ENCODE results near the gene JMY.

Gene JMY

DNA sequence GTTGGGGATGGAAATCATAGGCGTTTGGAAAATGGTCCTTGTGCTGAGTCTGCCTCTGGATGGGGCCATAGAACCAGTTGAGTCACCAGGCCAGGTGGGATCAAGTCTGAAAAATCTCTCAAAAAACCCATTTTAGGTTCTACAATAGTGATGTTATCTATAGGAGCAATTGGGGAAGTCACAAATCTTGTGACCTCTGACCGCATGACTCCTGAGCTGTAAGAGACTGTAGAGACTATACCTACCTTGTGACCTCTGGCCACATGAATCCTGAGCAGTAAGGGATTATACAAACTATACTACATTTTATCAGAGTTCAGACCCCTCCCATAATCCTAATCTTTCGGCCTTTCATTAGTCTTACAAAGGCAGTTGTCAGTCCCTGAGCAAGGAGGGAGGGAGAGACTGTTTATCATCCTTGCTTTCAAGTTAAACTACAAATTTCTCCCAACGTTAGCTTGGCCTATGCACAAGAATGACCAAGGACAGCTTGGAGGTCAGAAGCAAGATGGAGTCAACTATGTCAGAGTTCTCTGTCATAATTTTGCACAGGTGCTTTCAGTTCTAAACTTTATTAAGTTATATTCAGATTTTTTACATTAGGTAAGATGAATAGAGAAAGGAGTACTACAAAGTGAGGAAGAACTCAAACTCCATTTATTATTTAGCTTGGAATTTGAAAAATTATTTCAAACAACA lies 11.5 kb upstream of the JMY start:
- TF ChIP-seq, protein P1, sequence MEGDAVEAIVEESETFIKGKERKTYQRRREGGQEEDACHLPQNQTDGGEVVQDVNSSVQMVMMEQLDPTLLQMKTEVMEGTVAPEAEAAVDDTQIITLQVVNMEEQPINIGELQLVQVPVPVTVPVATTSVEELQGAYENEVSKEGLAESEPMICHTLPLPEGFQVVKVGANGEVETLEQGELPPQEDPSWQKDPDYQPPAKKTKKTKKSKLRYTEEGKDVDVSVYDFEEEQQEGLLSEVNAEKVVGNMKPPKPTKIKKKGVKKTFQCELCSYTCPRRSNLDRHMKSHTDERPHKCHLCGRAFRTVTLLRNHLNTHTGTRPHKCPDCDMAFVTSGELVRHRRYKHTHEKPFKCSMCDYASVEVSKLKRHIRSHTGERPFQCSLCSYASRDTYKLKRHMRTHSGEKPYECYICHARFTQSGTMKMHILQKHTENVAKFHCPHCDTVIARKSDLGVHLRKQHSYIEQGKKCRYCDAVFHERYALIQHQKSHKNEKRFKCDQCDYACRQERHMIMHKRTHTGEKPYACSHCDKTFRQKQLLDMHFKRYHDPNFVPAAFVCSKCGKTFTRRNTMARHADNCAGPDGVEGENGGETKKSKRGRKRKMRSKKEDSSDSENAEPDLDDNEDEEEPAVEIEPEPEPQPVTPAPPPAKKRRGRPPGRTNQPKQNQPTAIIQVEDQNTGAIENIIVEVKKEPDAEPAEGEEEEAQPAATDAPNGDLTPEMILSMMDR (conservative IDR thresholded peaks at IDR 0.05) = no peak
- TF ChIP-seq ZFX (IDR thresholded peaks at IDR 0.05) = no peak
- no peak overlapping the region for H3K27ac ChIP-seq

DNA sequence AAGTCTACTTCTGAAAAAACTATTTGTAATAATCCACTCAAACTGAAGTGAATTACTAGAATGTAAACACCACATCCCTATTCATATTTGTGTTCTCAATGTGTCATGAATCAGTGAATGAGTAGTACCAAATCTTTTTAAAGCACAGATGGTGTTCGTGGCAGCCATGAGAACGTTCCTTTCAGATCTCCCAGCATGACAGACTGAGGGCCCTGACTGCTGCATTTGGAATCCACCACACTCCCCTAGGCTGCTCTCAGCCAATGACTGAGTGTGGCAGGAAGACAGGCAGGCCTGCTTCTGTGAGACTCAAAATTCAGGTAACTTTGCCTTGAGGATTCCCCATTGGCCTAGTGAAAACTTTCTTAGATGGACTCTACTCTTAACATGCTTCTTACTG lies 10.9 kb upstream of the JMY start:
- H3K27ac ChIP-seq = no peak overlapping the region
- TF ChIP-seq ZFX (IDR thresholded peaks at IDR 0.05) = no peak
- TF ChIP-seq, protein P1 (conservative IDR thresholded peaks at IDR 0.05) = no peak

DNA sequence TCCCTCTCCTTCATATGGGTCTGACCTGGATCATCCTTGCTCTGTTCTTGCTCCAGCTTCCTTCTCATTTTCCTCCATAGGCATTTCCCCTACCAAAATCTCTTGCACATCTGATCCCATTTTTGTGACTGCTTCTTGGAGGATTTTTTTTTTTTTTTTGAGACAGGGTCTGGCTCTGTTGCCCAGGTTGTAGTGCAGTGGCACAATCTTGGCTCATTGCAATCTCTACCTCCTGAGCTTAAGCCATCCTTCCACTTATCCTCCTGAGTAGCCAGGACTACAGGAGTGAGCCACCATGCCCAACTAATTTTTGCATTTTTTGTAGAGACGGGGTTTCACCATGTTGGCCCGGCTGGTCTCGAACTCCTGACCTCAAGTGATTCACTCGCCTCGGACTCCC lies 10.5 kb upstream of the JMY start:
- TF ChIP-seq, protein P1 (conservative IDR thresholded peaks at IDR 0.05) = no peak
- TF ChIP-seq ZFX (IDR thresholded peaks at IDR 0.05) = no peak
- no peak overlapping the region for H3K27ac ChIP-seq

DNA sequence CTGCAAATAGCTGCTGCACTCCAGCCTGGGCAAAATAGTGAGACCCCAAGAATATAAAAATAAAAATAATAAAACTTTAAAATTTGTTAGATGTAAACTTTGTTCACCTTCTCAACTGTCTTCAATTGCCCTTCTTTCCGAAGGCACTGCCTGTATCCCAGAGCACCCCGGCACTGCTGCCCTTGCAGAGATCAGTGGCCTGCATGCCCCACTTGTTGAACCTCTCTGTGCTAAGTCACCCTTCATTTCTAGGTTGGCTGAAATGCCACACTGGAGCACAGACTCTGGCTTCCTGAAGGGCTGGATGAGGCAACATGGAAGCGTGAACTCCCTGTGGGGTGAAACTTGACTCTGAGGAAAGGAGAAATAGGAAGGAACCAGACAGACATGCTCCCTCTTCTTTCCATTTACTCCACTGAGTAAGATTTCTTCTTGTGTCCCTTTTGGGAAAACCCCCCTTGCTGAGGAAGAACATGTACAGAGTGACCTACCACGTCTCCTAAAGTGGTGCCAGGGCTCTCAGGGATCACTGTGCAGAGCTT lies 8.4 kb upstream of the JMY start:
- TF ChIP-seq, protein P1 (conservative IDR thresholded peaks at IDR 0.05) = no peak
- TF ChIP-seq ZFX (IDR thresholded peaks at IDR 0.05) = no peak
- no peak overlapping the region for H3K27ac ChIP-seq

DNA sequence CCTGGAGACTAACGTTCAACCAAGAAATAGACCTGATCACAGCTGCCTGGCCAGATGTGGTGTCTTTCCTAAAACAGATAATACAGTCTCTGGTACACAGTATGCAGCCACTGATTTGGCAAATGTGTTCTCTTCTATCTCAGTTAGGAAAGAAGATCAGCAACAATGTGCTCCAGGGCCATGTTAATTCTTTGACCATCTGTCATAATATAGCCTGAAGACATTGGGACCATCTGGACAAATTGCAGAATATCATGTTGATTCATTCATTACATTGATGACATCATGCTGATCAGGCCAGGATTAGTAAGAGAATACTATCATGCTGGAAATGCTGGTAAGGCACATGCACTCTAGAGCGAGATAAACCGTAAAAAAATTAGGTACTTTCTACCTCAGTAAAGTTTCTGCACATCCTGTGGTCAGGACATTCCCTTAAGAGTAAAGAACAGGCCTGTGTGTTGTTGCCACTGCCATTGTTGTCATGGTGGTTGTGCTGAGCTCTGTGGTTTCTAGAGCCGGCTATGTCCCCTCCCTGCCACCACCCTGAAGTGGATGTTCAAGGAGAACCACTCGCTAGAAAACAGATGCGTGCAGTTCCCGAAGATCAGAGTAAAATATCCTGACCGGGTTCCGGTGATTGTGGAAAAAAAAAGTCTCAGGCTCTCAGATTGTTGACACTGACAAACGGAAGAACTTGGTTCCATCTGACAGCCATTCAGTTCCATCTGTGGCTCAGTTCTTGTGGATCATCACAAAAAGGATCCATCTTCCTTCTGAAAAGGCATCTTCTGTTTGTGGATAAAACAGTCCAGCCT lies 6.4 kb upstream of the JMY start:
- TF ChIP-seq, protein P1 (conservative IDR thresholded peaks at IDR 0.05) = no peak
- no peak for TF ChIP-seq ZFX (IDR thresholded peaks at IDR 0.05)
- H3K27ac ChIP-seq = no peak overlapping the region

DNA sequence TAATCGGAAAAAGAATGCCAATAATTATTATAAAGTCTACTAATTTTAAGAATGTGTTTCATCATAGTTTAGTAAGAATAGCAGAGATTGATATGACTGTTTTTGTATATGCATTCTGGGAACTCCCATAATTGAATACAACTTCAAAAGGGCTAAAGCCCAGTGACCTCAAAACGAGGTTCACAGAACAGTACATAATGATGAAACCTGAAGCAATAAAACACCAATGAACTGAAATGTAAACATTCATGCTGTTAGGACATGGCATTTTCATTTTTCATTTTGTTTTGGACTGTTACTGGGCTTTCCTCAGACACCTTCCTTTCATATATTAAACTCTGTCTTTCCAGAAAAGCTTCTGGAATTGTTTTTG lies 684 bp upstream of the JMY start:
- H3K27ac ChIP-seq = peak overlapping the region; percentile 79
- no peak for TF ChIP-seq ZFX (IDR thresholded peaks at IDR 0.05)

DNA sequence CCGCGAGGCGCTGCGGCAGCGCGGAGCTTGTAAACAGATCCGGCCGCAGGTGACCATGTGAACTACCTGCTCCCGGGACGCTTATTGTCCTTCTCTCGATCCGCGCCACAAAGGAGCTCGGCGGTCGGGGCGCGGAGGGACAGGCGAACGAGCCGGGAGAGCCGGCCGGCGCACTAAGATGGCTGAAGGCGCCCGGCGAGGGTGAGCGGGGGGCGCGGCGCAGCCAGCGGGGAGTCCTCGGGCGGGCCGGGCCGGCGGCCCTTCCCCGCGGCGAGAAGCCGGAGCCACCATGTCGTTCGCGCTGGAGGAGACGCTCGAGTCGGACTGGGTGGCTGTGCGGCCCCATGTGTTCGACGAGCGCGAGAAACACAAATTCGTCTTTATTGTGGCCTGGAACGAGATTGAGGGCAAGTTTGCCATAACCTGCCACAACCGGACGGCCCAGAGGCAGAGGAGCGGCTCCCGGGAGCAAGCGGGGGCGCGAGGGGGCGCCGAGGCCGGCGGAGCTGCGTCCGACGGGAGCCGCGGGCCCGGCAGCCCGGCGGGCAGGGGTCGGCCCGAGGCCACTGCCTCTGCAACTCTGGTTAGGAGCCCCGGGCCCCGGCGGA lies 535 bp downstream of the JMY start:
- TF ChIP-seq, protein P1 (conservative IDR thresholded peaks at IDR 0.05) = no peak; the same call in 1 of the 2 replicates
- peak; percentile 49; the same call in 1 of the 2 replicates for TF ChIP-seq ZFX (IDR thresholded peaks at IDR 0.05)
- H3K27ac ChIP-seq = peak overlapping the region; percentile 79
